ENCODE results near the gene HECW1. TPM values are rescaled to one million over a fixed set of nuclear protein-coding genes. Genes with fewer than 3 reads are reported as not detected.

The HECW1 gene
- polyA plus RNA-seq, 1 donor (not counting 4 experiments of a cell fraction or from before 2014, with no cell fraction given) = not detected

DNA sequence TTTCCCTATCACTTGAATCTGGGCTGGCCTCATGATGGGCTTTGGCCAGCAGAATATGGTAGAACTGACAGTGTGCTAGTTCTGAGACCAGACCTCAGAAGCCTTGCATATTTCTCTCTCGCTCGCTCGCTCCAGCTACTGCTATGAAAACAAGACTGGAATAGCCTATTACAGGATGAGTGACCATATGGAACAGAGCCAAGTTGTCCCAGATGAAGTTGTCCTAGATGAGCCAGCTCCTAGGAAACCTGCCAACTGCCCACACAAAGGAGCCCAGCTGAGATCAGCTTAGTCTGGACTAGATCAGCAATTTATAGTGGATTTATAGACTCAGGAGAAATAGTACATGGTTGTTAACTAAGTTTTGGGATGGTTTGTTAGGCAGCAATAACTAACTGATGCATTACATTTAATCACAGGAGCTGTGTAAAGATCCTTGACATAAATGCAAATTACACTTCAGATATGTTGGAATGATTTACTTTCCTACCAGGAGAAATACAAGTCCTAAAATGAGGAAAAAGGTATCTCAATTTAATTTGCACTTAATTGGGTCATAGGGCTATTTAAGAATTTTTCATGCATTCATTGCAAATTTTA is 6.8 kb upstream of the HECW1 start:
- DNase-seq (ENCODE audit: low read depth, low spot score) (no peak), FAIRE-seq (no peak)
- H3K79me2 ChIP-seq (ENCODE audit: control insufficient read depth, insufficient read depth, low read length) = no peaks in the 10 kb centered on the region

GRCh38 chr7:43108255-43109011 is 4.0 kb upstream of the HECW1 start:
- no peaks in the 10 kb centered on the region for H3K9me1 ChIP-seq (ENCODE audit: control insufficient read depth, extremely low read depth, insufficient read depth, low read length)
- no peak overlapping the region for H3K4me2 ChIP-seq (ENCODE audit: control insufficient read depth, extremely low read depth, insufficient read depth, low read depth, low read length)
- H3K4me3 ChIP-seq (ENCODE audit: control insufficient read depth in 2 of 3, extremely low read depth in 1 of 3, insufficient read depth in 2 of 3, low read depth in 1 of 3, low read length in 3 of 3) = no peak overlapping the region
- dilution Hi-C loops (cut with MboI; ENCODE audit: extremely low pct_ligation_motif_present, low sequenced_read_pairs) = no loop called here
- FAIRE-seq (peak; percentile 76), DNase-seq (ENCODE audit: low read depth, low spot score) (peak; percentile 2)
- TF ChIP-seq, protein P1, sequence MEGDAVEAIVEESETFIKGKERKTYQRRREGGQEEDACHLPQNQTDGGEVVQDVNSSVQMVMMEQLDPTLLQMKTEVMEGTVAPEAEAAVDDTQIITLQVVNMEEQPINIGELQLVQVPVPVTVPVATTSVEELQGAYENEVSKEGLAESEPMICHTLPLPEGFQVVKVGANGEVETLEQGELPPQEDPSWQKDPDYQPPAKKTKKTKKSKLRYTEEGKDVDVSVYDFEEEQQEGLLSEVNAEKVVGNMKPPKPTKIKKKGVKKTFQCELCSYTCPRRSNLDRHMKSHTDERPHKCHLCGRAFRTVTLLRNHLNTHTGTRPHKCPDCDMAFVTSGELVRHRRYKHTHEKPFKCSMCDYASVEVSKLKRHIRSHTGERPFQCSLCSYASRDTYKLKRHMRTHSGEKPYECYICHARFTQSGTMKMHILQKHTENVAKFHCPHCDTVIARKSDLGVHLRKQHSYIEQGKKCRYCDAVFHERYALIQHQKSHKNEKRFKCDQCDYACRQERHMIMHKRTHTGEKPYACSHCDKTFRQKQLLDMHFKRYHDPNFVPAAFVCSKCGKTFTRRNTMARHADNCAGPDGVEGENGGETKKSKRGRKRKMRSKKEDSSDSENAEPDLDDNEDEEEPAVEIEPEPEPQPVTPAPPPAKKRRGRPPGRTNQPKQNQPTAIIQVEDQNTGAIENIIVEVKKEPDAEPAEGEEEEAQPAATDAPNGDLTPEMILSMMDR (optimal IDR thresholded peaks at IDR 0.05 in 1 of 3, IDR thresholded peaks at IDR 0.05 in 1 of 3, conservative IDR thresholded peaks at IDR 0.05 in 1 of 3; ENCODE audit: extremely low read depth in 1 of 3, insufficient read depth in 2 of 3, low read length in 3 of 3) = peak; percentile 77 to 97 (median 93)
- no peak for TF ChIP-seq EZH2 (IDR thresholded peaks at IDR 0.05; ENCODE audit: low read length)
- no peak overlapping the region for H2AFZ ChIP-seq (ENCODE audit: control insufficient read depth, low read length)
- peaks cover 2% of the 10 kb centered on the region for H3K4me1 ChIP-seq (ENCODE audit: control insufficient read depth, extremely low read depth, insufficient read depth, low read length)
- H3K27ac ChIP-seq (ENCODE audit: control insufficient read depth, insufficient read depth, low read length) = no peak overlapping the region
- peaks cover 36% of the 10 kb centered on the region for H3K27me3 ChIP-seq (ENCODE audit: control insufficient read depth, extremely low read depth, insufficient read depth, low read length)
- no peak overlapping the region for H3K9ac ChIP-seq (ENCODE audit: control insufficient read depth, extremely low read depth, insufficient read depth, low read length)
- H3K79me2 ChIP-seq (ENCODE audit: control insufficient read depth, insufficient read depth, low read length) = no peaks in the 10 kb centered on the region
- no peaks in the 10 kb centered on the region for H3K36me3 ChIP-seq (ENCODE audit: control insufficient read depth in 2 of 2, extremely low read depth in 1 of 2, insufficient read depth in 2 of 2, low read length in 2 of 2)
- no peaks in the 10 kb centered on the region for H4K20me1 ChIP-seq (ENCODE audit: control insufficient read depth, extremely low read depth, insufficient read depth, low read length)
- no peaks in the 10 kb centered on the region for H3K9me3 ChIP-seq (ENCODE audit: control insufficient read depth, low read depth, low read length)

More for the DNA sequence above, 6.8 kb upstream of the HECW1 start:
- no peaks in the 10 kb centered on the region for H3K9me3 ChIP-seq (ENCODE audit: control insufficient read depth, low read depth, low read length)
- H3K9me1 ChIP-seq (ENCODE audit: control insufficient read depth, extremely low read depth, insufficient read depth, low read length) = no peaks in the 10 kb centered on the region
- no peak overlapping the region for H3K9ac ChIP-seq (ENCODE audit: control insufficient read depth, extremely low read depth, insufficient read depth, low read length)
- no peaks in the 10 kb centered on the region for H3K4me1 ChIP-seq (ENCODE audit: control insufficient read depth, extremely low read depth, insufficient read depth, low read length)
- dilution Hi-C loops (cut with MboI; ENCODE audit: extremely low pct_ligation_motif_present, low sequenced_read_pairs) = no loop called here
- H3K27ac ChIP-seq (ENCODE audit: control insufficient read depth, insufficient read depth, low read length) = no peak overlapping the region
- H4K20me1 ChIP-seq (ENCODE audit: control insufficient read depth, extremely low read depth, insufficient read depth, low read length) = no peaks in the 10 kb centered on the region
- H3K4me3 ChIP-seq (ENCODE audit: control insufficient read depth in 2 of 3, extremely low read depth in 1 of 3, insufficient read depth in 2 of 3, low read depth in 1 of 3, low read length in 3 of 3) = no peak overlapping the region
- H3K4me2 ChIP-seq (ENCODE audit: control insufficient read depth, extremely low read depth, insufficient read depth, low read depth, low read length) = no peak overlapping the region
- no peaks in the 10 kb centered on the region for H3K36me3 ChIP-seq (ENCODE audit: control insufficient read depth in 2 of 2, extremely low read depth in 1 of 2, insufficient read depth in 2 of 2, low read length in 2 of 2)
- peaks cover 8% of the 10 kb centered on the region for H3K27me3 ChIP-seq (ENCODE audit: control insufficient read depth, extremely low read depth, insufficient read depth, low read length)
- no peak overlapping the region for H2AFZ ChIP-seq (ENCODE audit: control insufficient read depth, low read length)
- TF ChIP-seq EZH2 (IDR thresholded peaks at IDR 0.05; ENCODE audit: low read length) = no peak
- TF ChIP-seq, protein P1 (optimal IDR thresholded peaks at IDR 0.05 in 1 of 3, IDR thresholded peaks at IDR 0.05 in 1 of 3, conservative IDR thresholded peaks at IDR 0.05 in 1 of 3; ENCODE audit: extremely low read depth in 1 of 3, insufficient read depth in 2 of 3, low read length in 3 of 3) = no peak

All from keratinocyte (primary cell).